Measurements from ENCODE around the gene OCA2. TPM values are rescaled to one million over a fixed set of nuclear protein-coding genes. Genes with fewer than 3 reads are reported as not detected.

OCA2 gene
- total RNA-seq, 2 experiments from 2014 or later, result not detected

- no peaks in the 10 kb centered on the region for H3K9me3 ChIP-seq (ENCODE audit: low read length)
- BruUV-seq (replicated peaks), result no TSS peak
- intact Hi-C loops (cut with micrococcal nuclease; ENCODE audit: unreplicated experiment), result no loop called here
- no peak overlapping the region for H2AFZ ChIP-seq (ENCODE audit: low read length)
- H3K4me1 ChIP-seq (ENCODE audit: insufficient read depth, low read length, poor library complexity, severe bottlenecking), result no peaks in the 10 kb centered on the region
- POLR2A ChIA-PET, result no interaction called here
- no peak overlapping the region for H3K4me3 ChIP-seq (ENCODE audit: low read depth, low read length, poor library complexity, severe bottlenecking)
- DNase-seq (ENCODE audit: low spot score), result no peak
- H3K4me2 ChIP-seq (ENCODE audit: low read length), result no peak overlapping the region
- H4K20me1 ChIP-seq (ENCODE audit: insufficient read depth, low read length), result no peaks in the 10 kb centered on the region
- H3K9me2 ChIP-seq (ENCODE audit: insufficient read depth, low read length), result no peaks in the 10 kb centered on the region
- TF ChIP-seq EZH2phosphoT487 (IDR thresholded peaks at IDR 0.05; ENCODE audit: borderline replicate concordance, low read depth, low read length) (no peak), CTCF (conservative IDR thresholded peaks at IDR 0.05; ENCODE audit: low read length) (no peak)
- H3K27ac ChIP-seq (ENCODE audit: low read depth, low read length, poor library complexity, severe bottlenecking), result no peak overlapping the region
- CTCF ChIA-PET (ENCODE audit: unreplicated experiment), result no interaction called here
- no peaks in the 10 kb centered on the region for H3K79me2 ChIP-seq (ENCODE audit: insufficient read depth, low read depth, low read length)
- H3K36me3 ChIP-seq (ENCODE audit: insufficient read depth, low read length), result no peaks in the 10 kb centered on the region
These were observed 352.6 kb downstream of the OCA2 start for GRCh38 chr15:27746401-27746955.

- Histone ChIP-seq H3K36me3 (ENCODE audit: insufficient read depth, low read length) (no peaks in the 10 kb centered on the region), H3K9me3 (ENCODE audit: low read length) (no peaks in the 10 kb centered on the region), H3K4me1 (ENCODE audit: insufficient read depth, low read length, poor library complexity, severe bottlenecking) (no peaks in the 10 kb centered on the region), H3K79me2 (ENCODE audit: insufficient read depth, low read depth, low read length) (no peaks in the 10 kb centered on the region), H4K20me1 (ENCODE audit: insufficient read depth, low read length) (no peaks in the 10 kb centered on the region), H2AFZ (ENCODE audit: low read length) (no peak overlapping the region), H3K9me2 (ENCODE audit: insufficient read depth, low read length) (no peaks in the 10 kb centered on the region), H3K4me2 (ENCODE audit: low read length) (no peak overlapping the region), H3K4me3 (ENCODE audit: low read depth, low read length, poor library complexity, severe bottlenecking) (no peak overlapping the region), H3K27ac (ENCODE audit: low read depth, low read length, poor library complexity, severe bottlenecking) (no peak overlapping the region)
- intact Hi-C loops (cut with micrococcal nuclease; ENCODE audit: unreplicated experiment), result no loop called here
- CTCF ChIA-PET (ENCODE audit: unreplicated experiment), result no interaction called here
- no TSS peak for BruUV-seq (replicated peaks)
- POLR2A ChIA-PET, result no interaction called here
- no peak for TF ChIP-seq EZH2phosphoT487 (IDR thresholded peaks at IDR 0.05; ENCODE audit: borderline replicate concordance, low read depth, low read length)
- TF ChIP-seq CTCF (conservative IDR thresholded peaks at IDR 0.05; ENCODE audit: low read length), result no peak
- no peak for DNase-seq (ENCODE audit: low spot score)
These were observed 354.5 kb downstream of the OCA2 start for GRCh38 chr15:27744641-27745040.

- intact Hi-C loops (cut with micrococcal nuclease; ENCODE audit: unreplicated experiment), result no loop called here
- TF ChIP-seq EZH2phosphoT487 (IDR thresholded peaks at IDR 0.05; ENCODE audit: borderline replicate concordance, low read depth, low read length) (no peak), CTCF (conservative IDR thresholded peaks at IDR 0.05; ENCODE audit: low read length) (no peak)
- H3K9me2 ChIP-seq (ENCODE audit: insufficient read depth, low read length), result no peaks in the 10 kb centered on the region
- H3K4me3 ChIP-seq (ENCODE audit: low read depth, low read length, poor library complexity, severe bottlenecking), result no peak overlapping the region
- no TSS peak for BruUV-seq (replicated peaks)
- H3K27ac ChIP-seq (ENCODE audit: low read depth, low read length, poor library complexity, severe bottlenecking), result no peak overlapping the region
- CTCF ChIA-PET (ENCODE audit: unreplicated experiment), result no interaction called here
- DNase-seq (ENCODE audit: low spot score), result no peak
- H2AFZ ChIP-seq (ENCODE audit: low read length), result no peak overlapping the region
- no peaks in the 10 kb centered on the region for H4K20me1 ChIP-seq (ENCODE audit: insufficient read depth, low read length)
- no peaks in the 10 kb centered on the region for H3K4me1 ChIP-seq (ENCODE audit: insufficient read depth, low read length, poor library complexity, severe bottlenecking)
- no peak overlapping the region for H3K4me2 ChIP-seq (ENCODE audit: low read length)
- no peaks in the 10 kb centered on the region for H3K79me2 ChIP-seq (ENCODE audit: insufficient read depth, low read depth, low read length)
- POLR2A ChIA-PET, result no interaction called here
- no peaks in the 10 kb centered on the region for H3K9me3 ChIP-seq (ENCODE audit: low read length)
- H3K36me3 ChIP-seq (ENCODE audit: insufficient read depth, low read length), result no peaks in the 10 kb centered on the region
These were observed 355.5 kb downstream of the OCA2 start for GRCh38 chr15:27743638-27744037.
